Sciatic nerve (tissue), 2 donors: ENCODE results near the gene ANKS1B. TPM values are rescaled to one million over a fixed set of nuclear protein-coding genes. Genes with fewer than 3 reads are reported as not detected.
A peak's percentile ranks its signal among the peaks of the same experiment; 100 is the strongest.
"Not testable (repeated sequence)": the region's sequence is repeated elsewhere in the genome, so short reads cannot be mapped to it uniquely, and the experiment has no call there.

Experiments
- ATAC-seq: fragments of 200-7000 bp; cut with Tn5 transposase; one replicate; pipeline ENCODE4 v1.9.1; 2020; ENCODE audit warnings: mild to moderate bottlenecking, moderate library complexity
- DNase-seq: peaks from one replicate; pipeline ENCODE4 v3.0.0-alpha.2; 2020; ENCODE audit warnings: low spot score
- intact Hi-C: fragments of 100-400 bp; cut with DNase I; formaldehyde crosslinking; loops from one replicate; pipeline ENCODE4 v1.14.2; 2022
- total RNA-seq: library from RNA; stranded (reverse); fragmentation: NEBNext Ultra II Directional; extraction: Animal tissue kit (Norgen Biotek cat#: 25700); gene quantifications from one replicate; pipeline ENCODE4 v1.2.1, GENCODE V29; 2021
- donor health status: DM: no; HTN: no; CAD: no.
- donor health status: DM: no; HTN: no; CAD: no.

The ANKS1B gene
- 20.8 TPM for total RNA-seq

DNA sequence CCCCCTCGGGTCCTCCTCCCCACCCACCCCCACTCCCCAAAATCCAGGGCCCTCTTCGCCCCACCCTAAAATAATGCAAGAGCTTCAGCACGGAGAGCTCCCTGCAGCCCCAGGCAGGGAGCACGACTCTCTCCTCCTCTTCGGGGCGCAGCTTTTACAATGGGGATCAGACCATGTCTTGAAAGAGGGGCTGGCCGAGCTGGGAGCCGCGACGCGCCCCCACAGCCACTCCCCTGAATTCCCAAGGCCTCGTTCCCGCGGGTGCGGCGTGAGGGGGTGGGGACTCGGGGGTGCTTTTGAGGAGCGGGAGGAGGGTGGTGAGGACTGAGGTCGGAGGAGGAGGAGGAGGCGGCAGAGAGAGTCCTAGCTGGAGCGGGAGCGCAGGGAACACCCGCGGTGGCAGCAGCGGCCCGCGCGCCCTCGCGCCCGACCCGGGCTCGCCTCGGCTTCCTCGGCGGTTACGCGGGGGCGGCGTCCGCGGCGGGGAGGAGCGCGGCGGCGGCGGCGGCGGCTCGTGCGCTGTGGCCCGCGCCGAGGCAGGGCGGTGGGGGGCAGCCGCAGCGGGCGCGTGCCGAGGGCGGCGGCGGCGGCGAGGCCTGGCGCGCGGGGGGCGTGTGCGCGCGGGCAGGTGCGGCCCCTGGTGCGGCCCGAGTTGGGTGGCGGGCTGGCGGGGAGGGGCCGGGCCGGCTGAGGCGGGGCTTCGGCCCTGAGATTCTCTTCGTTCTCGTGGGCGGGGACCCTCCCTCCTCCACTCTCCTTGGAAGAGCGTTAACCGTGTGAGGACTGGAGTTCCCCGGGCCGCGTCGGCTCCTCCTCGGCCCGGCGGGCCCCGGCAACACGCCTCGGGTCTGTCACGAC is at the start of gene ANKS1B:
TSS of gene ANKS1B (minus strand) at position 666 of the 858 bp plus-strand sequence. CDS start 699 bp downstream, outside the sequence.
- peak; percentile 90 for ATAC-seq
- peak; percentile 71 for DNase-seq
- intact Hi-C loops, result no loop called here

DNA sequence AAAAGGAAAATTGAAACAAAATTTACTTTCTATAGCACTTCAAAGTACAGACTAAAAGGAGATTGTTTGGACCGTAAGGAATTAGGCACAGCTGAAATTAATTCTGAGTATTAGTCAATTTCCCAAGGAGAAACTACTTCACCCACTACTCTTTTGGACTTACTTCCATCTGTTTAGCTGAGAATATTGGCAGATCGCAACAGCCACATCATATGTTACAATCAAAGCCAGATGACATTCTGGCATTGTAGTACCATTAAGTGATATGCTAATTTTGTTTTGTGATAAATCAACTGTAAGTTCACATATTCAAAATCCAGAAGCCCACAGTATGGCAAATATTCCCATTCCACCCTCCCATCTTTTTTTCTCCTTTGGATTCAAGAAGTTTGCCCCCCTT is 47.1 kb upstream of the ANKS1B start:
- DNase-seq (no peak), ATAC-seq (no peak)
- intact Hi-C loops, result no loop called here

DNA sequence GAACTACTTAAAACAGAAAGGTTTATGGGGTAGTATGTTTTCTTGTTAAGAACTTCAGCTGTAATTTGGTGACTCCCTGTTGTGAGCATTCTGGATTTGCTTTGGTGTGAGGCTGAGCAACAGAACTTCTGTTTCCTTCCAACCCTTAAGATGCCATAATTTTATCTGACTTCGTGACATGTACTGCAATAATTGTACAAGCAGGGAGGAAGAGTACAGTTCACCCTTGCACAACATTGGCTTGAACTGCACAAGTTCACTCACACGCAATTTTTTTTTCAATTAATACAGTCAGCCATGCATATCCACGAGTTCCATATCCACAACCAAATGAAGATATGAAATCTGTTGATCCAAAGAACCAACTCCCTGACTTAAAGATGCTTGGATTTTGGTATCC is 42.9 kb upstream of the ANKS1B start:
- no peak for DNase-seq
- intact Hi-C loops, result no loop called here
- no peak for ATAC-seq

DNA sequence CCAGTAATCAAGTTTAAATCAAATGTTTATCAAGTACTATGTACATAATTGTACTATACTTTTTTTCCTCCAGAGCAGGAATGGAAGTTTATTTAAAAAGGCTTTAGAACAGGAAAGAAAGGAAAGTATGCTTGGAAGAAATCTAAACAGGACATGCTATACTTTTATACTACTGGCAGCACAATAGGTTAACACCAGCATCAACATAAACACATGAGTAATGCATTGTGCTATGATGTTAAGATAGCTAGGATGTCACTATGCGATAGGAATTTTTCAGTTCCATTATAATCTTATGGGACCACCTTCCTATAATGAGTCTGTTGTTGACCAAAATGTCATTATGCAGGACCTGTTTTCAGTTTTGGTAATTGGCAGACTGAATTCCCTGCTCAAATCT is 41.5 kb upstream of the ANKS1B start:
- DNase-seq, result no peak
- intact Hi-C loops, result no loop called here
- no peak for ATAC-seq

DNA sequence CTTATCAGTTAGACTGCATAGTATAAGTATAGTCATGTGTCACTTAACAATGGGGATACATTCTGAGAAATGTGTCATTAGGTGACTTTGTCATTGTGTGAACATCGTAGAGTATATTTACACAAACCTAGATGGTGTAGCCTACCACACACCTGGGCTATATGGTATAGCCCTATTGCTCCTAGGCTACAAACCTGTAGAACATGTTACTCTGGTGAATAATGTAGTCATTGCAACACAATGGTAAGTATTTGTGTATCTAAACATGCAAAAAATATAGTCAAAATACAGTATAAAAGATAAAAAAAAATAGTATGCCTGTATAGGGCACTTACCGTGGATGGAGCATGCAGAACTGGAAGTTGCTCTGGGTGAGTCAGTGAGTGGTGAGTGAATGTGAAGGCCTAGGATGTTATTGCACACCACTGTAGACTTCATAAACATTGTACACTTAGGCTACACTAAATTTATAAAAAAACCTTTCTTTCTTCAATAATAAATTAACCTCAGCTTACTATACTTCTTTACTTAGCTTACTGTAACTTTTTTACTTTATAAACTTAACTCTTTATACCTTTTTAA is 40.3 kb upstream of the ANKS1B start:
- DNase-seq, result no peak

DNA sequence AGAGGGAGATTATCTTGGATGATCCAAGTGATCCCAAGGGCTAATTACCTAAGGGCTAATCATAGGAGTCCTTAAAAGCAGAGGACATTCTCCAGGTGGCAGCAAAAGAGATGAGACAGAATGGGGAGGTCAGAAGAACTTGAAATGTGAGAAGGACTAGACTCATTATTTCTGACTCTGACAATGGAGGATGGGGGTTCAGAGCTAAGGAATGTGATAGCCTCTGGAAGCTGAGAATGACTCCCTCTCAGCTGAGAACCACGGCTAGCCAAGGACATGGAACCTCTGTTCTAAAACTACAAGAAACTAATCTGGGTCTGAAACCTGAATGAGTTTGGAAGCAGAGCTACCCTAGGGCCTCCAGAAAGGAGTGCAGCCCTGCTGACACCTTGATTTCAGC is 35.6 kb upstream of the ANKS1B start:
- DNase-seq, result no peak
- intact Hi-C loops, result no loop called here
- no peak for ATAC-seq

More for the DNA sequence above, 40.3 kb upstream of the ANKS1B start:
- no peak for ATAC-seq
- intact Hi-C loops, result no loop called here

DNA sequence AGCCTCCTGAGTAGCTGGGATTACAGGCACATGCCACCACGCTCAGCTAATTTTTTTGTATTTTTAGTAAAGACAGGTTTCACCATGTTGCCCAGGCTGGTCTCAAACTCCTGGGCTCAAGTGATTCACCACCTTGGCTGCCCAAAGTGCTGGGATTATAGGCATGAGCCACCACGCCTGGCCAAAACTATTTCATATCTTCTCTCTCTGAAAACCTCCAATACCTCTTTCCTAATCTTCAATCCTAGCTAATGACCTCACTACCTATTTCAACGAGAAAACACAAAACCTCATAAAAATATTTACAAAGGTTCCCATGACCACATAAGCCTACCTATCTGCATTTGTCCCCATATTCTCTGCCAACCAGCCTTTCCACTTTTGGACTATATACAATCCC is 32.3 kb upstream of the ANKS1B start:
- intact Hi-C loops, result no loop called here
- ATAC-seq (no peak), DNase-seq (no peak)

DNA sequence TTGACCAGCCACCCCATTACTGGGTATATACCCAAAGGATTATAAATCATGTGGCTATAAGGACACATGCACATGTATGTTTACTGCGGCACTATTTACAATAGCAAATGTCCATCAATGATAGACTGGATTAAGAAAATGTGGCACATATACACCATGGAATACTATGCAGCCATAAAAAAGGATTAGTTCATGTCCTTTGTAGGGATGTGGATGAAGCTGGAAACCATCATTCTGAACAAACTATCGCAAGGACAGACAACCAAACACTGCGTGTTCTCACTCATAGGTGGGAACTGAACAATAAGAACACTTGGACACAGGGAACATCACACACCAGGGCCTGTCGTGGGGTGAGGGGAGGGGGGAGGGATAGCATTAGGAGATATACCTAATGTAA is 31.6 kb upstream of the ANKS1B start:
- intact Hi-C loops, ATAC-seq, DNase-seq: not testable (repeated sequence)

DNA sequence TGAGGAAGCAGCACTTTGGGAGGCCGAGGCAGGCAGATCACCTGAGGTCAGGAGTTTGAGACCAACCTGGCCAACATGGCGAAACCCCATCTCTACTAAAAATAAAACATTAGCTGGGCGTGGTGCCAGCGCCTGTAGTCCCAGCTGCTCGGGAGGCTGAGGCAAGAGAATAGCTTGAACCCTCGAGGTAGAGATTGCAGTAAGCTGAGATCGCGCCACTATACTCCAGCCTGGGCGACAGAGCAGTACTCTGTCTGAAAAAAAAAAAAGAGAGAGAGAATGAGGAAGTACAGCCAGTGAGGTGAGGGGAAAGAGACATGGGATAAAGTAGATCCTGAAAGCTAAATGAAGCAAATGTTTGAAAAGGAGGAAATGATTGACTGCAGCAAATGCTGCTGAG is 21.1 kb upstream of the ANKS1B start:
- intact Hi-C loops, DNase-seq, ATAC-seq: not testable (repeated sequence)

DNA sequence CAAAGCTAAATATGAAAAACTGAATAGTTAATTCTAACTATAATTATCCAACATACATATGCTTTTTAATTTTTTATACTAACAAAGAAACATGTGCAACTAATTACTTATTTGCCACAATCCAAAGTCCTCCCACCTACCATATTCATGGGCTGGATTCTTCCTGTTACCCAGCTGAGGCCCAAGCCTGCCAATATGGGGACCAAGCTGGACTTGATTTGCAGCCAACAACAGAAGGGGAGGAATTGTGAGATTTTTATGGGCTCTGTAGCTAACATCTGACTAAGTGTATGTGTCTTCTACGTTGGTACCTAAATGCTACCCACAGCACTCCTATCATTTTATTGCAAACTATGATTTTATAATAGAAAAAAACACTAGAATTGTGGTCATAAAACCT is 13.1 kb upstream of the ANKS1B start:
- intact Hi-C loops, result no loop called here
- no peak for DNase-seq
- no peak for ATAC-seq

DNA sequence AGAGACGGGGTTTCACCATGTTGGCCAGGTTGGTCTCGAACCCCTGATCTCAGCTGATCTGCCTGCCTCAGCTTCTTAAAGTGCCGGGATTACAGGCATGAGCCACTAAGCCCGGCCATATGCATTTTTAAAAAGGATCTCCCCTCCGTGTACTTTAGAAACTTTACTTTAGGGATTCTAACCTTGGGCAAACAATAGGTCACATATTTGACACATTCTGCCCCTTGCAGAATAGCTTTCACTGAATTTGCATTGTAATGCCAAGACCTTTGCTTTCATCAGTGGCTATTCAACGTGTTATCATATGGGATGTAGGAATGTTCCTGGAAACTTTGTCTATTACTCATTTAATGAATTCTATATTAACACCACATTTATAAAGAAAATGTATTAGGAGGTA is 11.4 kb upstream of the ANKS1B start:
- ATAC-seq, result no peak

DNA sequence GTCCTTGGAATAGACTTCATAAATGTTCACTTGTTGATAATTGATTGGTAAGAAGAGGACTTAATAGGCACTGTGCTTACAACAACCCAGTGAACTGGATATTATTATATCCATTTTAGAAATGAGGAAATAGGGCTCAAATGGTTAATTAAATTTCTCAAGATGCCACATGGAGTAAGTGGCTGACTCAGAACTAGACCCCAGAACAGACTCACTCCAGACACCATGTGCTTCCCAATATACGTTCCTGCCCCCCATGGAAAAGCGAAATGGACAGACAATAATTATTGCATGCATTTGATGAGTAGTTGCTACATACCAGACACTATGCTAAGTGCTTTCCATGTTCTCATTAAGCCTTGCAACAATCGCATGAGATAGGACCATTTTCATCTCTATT is 895 bp upstream of the ANKS1B start:
- DNase-seq, result no peak
- intact Hi-C loops, result no loop called here
- no peak for ATAC-seq

More for the DNA sequence above, 11.4 kb upstream of the ANKS1B start:
- no peak for DNase-seq
- intact Hi-C loops, result no loop called here

DNA sequence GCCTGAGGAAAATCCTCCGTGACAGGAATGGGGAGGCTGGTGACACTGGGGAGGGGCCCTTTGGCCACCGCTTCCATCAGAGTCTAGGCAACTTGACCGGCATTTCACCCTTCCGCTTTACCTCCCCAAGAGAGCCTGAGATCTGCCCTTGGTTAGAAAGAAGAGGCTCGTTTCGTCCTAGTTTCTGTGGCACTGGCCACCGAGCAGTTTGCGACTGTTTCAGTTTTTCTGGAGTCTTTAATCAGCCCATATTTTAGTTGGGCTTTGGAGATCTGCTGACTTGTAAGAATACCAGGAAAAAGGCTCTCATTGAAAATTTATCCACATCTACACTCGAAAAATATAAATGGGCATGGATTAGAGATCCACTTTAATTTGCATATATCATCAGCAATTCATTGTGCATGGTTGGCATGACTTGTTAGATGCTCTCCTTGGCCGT is 414 bp upstream of the ANKS1B start:
- ATAC-seq (peak; percentile 39), DNase-seq (no peak)
- intact Hi-C loops, result no loop called here

DNA sequence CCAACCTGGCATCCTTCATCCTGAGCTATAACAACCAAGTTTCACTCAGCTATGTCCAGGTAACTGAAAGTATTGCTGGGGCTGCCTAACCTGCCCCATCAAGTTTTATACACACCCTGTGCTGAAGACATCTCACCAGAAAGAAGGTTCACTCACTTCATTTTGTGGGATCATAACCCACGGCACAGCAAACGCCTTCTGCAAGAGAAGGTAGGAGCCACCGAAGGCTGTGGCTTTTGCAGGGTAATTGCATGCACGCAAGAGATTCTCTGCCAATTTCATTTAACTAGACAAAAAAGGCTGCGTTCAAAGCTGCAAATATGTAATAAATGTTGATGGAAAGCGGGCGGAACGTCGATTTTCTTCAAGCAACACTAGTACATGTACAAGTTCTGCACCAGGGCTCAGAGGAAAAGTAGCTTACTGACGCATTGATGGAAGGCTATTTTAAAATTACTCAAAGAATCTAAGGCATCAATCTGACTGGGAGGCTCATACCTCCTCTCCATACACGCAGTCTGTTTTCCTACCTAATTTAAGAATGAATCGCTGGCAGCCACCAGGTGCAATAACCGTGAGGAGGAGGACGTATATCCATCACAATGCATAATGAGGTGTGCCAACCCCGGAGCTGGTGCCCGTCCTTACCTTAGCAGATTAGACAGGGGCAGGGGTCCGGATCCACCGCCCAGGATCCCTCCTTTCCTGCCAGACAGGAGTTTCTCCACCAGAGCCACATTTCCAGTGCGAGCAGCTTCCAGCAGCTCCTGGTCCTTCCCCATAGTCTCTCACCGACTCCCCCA is 1.1 kb downstream of the ANKS1B start:
- peak; percentile 50 for ATAC-seq
- no peak for DNase-seq
- intact Hi-C loops, result no loop called here

DNA sequence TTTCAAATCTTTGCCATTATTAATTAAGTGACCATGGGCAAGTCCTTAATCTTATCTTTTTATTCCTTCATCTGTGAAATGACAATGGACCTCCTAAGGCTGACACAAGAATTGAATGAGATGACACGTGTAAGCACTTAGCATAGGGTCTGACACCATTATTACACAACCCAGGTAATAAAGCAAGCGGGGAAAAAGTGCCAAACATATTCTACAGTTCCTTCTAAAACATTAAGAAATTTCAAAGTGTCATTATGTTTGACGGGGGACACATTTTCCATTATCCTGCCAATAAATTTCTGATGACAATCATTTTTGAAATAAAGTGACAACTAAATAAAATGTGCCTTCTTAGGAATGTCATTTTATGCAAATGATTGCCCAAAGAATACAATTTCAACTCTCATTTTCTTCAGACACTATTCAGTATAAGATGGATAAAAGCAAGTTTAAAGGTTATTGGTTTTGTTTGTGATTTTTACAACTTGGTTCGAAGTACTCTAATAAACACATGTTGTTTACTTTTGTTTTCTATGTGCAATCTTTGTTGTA is 3.0 kb downstream of the ANKS1B start:
- no peak for DNase-seq
- ATAC-seq, result no peak
- intact Hi-C loops, result no loop called here

DNA sequence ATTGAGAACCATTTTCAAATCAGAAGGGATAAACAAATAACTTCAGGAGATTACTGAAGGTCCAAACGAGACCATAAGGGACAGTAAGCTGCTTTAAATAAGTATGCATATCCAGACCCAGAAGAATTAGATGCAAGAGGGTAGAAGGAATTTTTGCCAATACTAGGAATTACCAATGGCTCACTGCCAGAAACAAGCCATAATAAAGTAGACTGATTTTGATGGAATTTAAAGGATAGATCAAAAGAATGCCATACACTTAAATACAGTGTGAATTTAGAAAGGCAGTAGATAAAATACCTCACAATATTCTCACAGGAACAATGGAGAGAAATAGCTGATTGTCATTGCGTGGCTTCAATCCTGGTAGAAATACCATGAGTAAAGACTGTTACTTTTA is 5.3 kb downstream of the ANKS1B start:
- DNase-seq (no peak), ATAC-seq (no peak)
- intact Hi-C loops, result no loop called here

DNA sequence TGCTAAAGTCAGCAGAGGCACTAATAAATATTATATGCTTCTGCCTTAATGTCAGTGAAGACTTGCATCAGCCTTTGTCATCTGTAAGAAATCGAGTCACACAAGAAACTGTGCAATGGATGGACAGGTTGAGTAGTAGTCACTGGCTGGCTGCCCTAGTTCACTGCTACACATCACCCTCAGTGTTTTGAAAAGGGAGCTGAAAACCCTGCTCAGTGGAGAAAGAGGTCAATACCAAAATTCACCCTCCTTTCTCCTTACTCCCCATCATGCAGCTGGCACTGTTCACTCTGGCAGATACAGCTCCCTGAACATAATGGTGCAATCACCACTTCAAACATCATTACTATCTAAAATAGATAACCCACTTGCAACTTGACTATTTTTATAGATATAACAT is 6.6 kb downstream of the ANKS1B start:
- intact Hi-C loops, result no loop called here
- DNase-seq (no peak), ATAC-seq (no peak)

DNA sequence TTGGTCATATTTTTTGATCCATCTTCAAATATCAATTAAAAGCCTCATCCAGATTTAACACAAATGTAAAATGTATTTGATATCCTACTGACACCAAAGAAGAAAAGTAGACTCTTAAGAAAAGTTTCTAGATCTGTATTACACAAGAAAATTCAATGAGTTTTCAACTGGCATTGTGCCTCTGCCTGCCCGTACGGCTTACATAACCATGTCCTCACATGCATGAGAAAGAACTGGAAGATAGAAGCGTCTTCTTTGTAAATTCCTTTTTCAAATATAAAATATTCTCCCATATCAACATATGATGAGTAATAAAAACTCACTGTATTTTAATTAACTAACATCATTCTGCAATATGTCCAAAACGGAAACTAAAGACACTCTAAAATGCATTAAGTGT is 7.2 kb downstream of the ANKS1B start:
- DNase-seq, result no peak

DNA sequence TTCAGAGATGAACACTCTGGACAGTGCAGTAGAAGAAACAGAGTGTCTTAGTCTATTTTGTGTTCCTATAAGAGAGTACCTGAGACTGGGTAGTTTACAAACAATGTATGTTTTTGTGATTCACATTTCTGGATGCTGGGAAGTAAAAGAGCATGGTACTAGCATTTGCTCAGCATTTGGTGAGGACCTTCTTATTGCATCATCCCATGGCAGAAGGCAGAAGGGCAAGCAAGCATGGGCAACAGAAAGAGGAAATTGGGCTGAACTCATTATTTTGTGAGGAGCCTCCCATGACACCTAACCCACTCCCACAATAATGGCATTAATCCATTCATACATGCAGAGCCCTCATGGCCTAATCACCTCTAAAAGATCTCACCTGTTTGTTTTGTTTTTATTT is 8.0 kb downstream of the ANKS1B start:
- ATAC-seq (no peak), DNase-seq (no peak)
- intact Hi-C loops, result no loop called here

More for the DNA sequence above, 7.2 kb downstream of the ANKS1B start:
- intact Hi-C loops, result no loop called here
- ATAC-seq, result peak; percentile 50
